Measurements from ENCODE around the gene PDCL3. TPM values are rescaled to one million over a fixed set of nuclear protein-coding genes. Genes with fewer than 3 reads are reported as not detected.

PDCL3 gene
- total and polyA plus RNA-seq, 3 experiments from 2014 or later = 46.5 to 54.1 (median 52.0) TPM

DNA sequence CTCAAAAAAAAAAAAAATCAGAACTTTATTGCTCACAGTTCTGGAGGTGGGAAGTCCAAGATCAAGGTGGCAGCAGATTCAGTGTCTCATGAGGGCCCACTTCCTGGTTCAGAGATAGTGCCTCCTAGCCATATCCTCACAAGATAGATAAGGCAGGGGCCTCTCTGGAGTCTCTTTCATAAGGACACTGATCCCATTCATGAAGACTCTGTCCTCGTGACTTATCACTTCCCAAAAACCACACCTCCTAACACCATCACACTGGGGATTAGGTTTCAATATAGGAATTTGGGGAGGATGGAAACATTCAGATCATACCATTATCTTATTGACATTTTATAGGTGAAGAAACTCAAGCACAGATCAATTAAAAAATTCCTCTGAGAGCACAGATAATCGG, 61.1 kb downstream of the PDCL3 start:
- POLR2A ChIA-PET = no interaction called here

DNA sequence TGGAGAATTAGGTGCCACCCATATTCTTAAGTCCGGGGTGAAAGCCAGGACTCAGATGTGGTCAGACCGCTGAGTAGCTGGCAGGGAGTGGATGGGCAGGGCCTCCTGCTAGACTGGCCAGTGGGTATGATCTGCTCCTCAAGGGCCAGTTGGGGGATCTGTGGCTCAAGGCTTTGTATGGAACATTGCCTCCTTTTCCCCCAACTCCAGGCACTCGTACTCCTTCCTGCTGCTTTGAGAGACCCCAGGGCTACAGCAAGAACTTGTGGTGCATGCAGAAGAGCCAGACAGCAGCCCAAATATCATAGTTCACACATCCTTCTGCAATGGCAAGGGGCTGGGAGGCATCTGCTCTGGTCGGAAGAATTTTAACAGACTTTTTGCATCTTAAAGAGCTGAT, 61.7 kb downstream of the PDCL3 start:
- H3K27ac ChIP-seq (ENCODE audit: low read depth, low read length) = no peak overlapping the region
- H3K4me1 ChIP-seq (ENCODE audit: insufficient read depth, low read length) = no peaks in the 10 kb centered on the region
- H3K27ac Mint-ChIP-seq = no peak overlapping the region
- peaks cover 5 to 11% (median 7%) of the 10 kb centered on the region in 3 donors for H3K4me1 Mint-ChIP-seq
- H3K4me3 Mint-ChIP-seq = no peak overlapping the region
- CTCF ChIA-PET = no interaction called here
- peaks cover 5 to 14% of the 10 kb centered on the region in 2 donors for H3K27me3 Mint-ChIP-seq
- no peaks in the 10 kb centered on the region for H3K9me3 ChIP-seq (ENCODE audit: low read length)
- peaks cover 0 to 14% (median 0%) of the 10 kb centered on the region in 3 donors for H3K36me3 Mint-ChIP-seq
- H3K36me3 ChIP-seq (ENCODE audit: insufficient read depth, low read length) = no peaks in the 10 kb centered on the region
- no peak overlapping the region for H3K4me3 ChIP-seq (ENCODE audit: low read length)
- DNase-seq = no peak
- H3K9me3 Mint-ChIP-seq = peaks cover 0 to 7% (median 0%) of the 10 kb centered on the region in 5 donors
- POLR2A ChIA-PET = no interaction called here
- H3K27me3 ChIP-seq (ENCODE audit: insufficient read depth, low read length, poor library complexity, severe bottlenecking) = no peaks in the 10 kb centered on the region

More for the DNA sequence above, 61.1 kb downstream of the PDCL3 start:
- no peaks in the 10 kb centered on the region for H3K4me1 ChIP-seq (ENCODE audit: insufficient read depth, low read length)
- H3K27ac ChIP-seq (ENCODE audit: low read depth, low read length) = no peak overlapping the region
- Mint-ChIP-seq H3K4me1 (peaks cover 5 to 11% (median 7%) of the 10 kb centered on the region in 3 donors), H3K27me3 (peaks cover 9 to 17% of the 10 kb centered on the region in 2 donors), H3K9me3 (peaks cover 0 to 7% (median 0%) of the 10 kb centered on the region in 5 donors), H3K4me3 (no peak overlapping the region), H3K27ac (no peak overlapping the region), H3K36me3 (peaks cover 0 to 14% (median 0%) of the 10 kb centered on the region in 3 donors)
- H3K4me3 ChIP-seq (ENCODE audit: low read length) = no peak overlapping the region
- H3K36me3 ChIP-seq (ENCODE audit: insufficient read depth, low read length) = no peaks in the 10 kb centered on the region
- H3K27me3 ChIP-seq (ENCODE audit: insufficient read depth, low read length, poor library complexity, severe bottlenecking) = no peaks in the 10 kb centered on the region
- no peak for DNase-seq
- CTCF ChIA-PET = interaction anchor here (2.9 kb wide), 1 partner anchor 15 kb away, joined by 12 read pairs; no protein-coding TSS in a partner anchor
- H3K9me3 ChIP-seq (ENCODE audit: low read length) = no peaks in the 10 kb centered on the region

DNA sequence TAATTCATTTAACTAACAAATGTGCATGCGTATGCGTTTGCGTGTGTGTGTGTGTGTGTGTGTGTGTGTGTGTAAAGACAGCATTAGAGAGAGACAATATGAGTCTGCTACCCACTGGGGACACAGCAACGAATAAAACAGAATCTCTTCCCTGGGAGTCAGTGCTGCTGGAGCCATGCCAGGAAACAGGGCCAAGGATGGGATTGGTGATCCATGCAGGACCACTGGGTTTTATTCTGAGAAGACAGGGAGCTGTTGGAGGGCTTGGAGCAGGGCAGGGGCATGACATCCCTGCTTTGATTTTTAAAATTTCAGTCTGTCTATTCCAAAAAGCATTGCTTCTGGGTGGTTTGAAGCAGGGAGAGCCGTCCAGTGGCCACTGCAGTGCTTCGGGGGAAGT, 62.9 kb downstream of the PDCL3 start:
- H3K36me3 Mint-ChIP-seq = peaks cover 0 to 12% (median 0%) of the 10 kb centered on the region in 3 donors
- CTCF ChIA-PET = interaction anchor here (2.2 kb wide), 1 partner anchor 15 kb away, joined by 5 read pairs; no protein-coding TSS in a partner anchor
- H3K9me3 Mint-ChIP-seq = peaks cover 0 to 7% (median 0%) of the 10 kb centered on the region in 5 donors
- no peak for DNase-seq
- POLR2A ChIA-PET = no interaction called here
- H3K27ac ChIP-seq (ENCODE audit: low read depth, low read length) = no peak overlapping the region
- H3K27ac Mint-ChIP-seq = peak overlapping the region in 1 of 8 donors; percentile 48
- peaks cover 13 to 19% (median 15%) of the 10 kb centered on the region in 3 donors for H3K4me1 Mint-ChIP-seq
- no peaks in the 10 kb centered on the region for H3K27me3 ChIP-seq (ENCODE audit: insufficient read depth, low read length, poor library complexity, severe bottlenecking)
- H3K4me3 Mint-ChIP-seq = no peak overlapping the region
- no peak overlapping the region for H3K4me3 ChIP-seq (ENCODE audit: low read length)
- no peaks in the 10 kb centered on the region for H3K9me3 ChIP-seq (ENCODE audit: low read length)
- peaks cover 2 to 8% of the 10 kb centered on the region in 2 donors for H3K27me3 Mint-ChIP-seq
- H3K4me1 ChIP-seq (ENCODE audit: insufficient read depth, low read length) = peaks cover 9% of the 10 kb centered on the region
- H3K36me3 ChIP-seq (ENCODE audit: insufficient read depth, low read length) = no peaks in the 10 kb centered on the region

Other genes starting within 250 kb of the PDCL3 start
- under 1 TPM; 0.13 to 0.20 TPM for gene LONRF2, start 240.5 kb upstream of the PDCL3 start, total RNA-seq
- gene LONRF2, start 240.5 kb upstream of the PDCL3 start, polyA plus RNA-seq = not detected
- gene CHST10, start 145.3 kb upstream of the PDCL3 start, total RNA-seq = 10 to 100 TPM; 11.0 to 15.5 TPM
- 7.2 TPM for gene CHST10, start 145.3 kb upstream of the PDCL3 start, polyA plus RNA-seq
- gene NMS, start 92.5 kb upstream of the PDCL3 start, total RNA-seq = not detected
- gene NMS, start 92.5 kb upstream of the PDCL3 start, polyA plus RNA-seq = not detected